Thyroid gland (tissue), 4 donors: ENCODE data around the gene CCL21. TPM values are rescaled to one million over a fixed set of nuclear protein-coding genes. Genes with fewer than 3 reads are reported as not detected.

Source experiments
- DNase-seq, 2 donors: peaks; one replicate each; pipeline ENCODE4 v3.0.0-alpha.2; 2019
- H3K27ac ChIP-seq, 3 donors: fragments of 200-600 bp; sonication (generic); 1 replicate in 2 of 3; 2 replicates in 1 of 3; pipeline ENCODE4 v1.5.1; 2016 to 2019; ENCODE audit warnings: mild to moderate bottlenecking in 1 of 3, moderate library complexity in 1 of 3
- H3K27me3 ChIP-seq: fragments of 200-600 bp; sonication (generic); one replicate; pipeline ENCODE4 v1.5.1; 2019
- H3K36me3 ChIP-seq, 2 donors: fragments of 200-600 bp; sonication (generic); one replicate each; pipeline ENCODE4 v1.5.1; 2016 to 2019
- H3K4me1 ChIP-seq, 2 donors: fragments of 200-600 bp; sonication (generic); one replicate each; pipeline ENCODE4 v1.5.1; 2017 to 2019
- H3K4me3 ChIP-seq, 3 donors: fragments of 200-600 bp; sonication (generic); replicated peaks in 1 of 3; 1 replicate in 2 of 3; 2 replicates in 1 of 3; pipeline ENCODE4 v1.5.1; 2016; ENCODE audit warnings: mild to moderate bottlenecking in 1 of 3
- H3K9me3 ChIP-seq: fragments of 200-600 bp; sonication (generic); one replicate; pipeline ENCODE4 v1.5.1; 2017
- POLR2A ChIP-seq, 2 donors: fragments of 450-650 bp; IDR thresholded peaks; one replicate each; pipeline ENCODE4 v1.6.1; 2017; ENCODE audit warnings: antibody characterized with exemption in 2 of 2, mild to moderate bottlenecking in 2 of 2, moderate library complexity in 1 of 2
- WGBS, 2 donors: methylation state at CpG; one replicate each; pipeline ENCODE4 v1.1.5; 2017; 5-methylcytosine and 5-hydroxymethylcytosine counted together
- intact Hi-C: fragments of 100-400 bp; cut with DNase I; formaldehyde crosslinking; loops from one replicate; pipeline ENCODE4 v1.15.1; 2023
- total RNA-seq, 4 donors: library from RNA; depleted of rRNA; stranded (reverse); fragments of >200 nt; gene quantifications; one replicate each; pipeline ENCODE4 v1.2.3, GENCODE V29; 2016
- TF ChIP-seq, protein P1 (sequence below), 6 experiments: fragments of 200-600 bp in 3 of 6; fragments of 450-650 bp in 3 of 6; sonication (generic) in 3 of 6; IDR thresholded peaks; one replicate each; pipeline ENCODE4 v1.5.1; 2016 to 2019; ENCODE audit warnings: antibody characterized with exemption in 6 of 6, mild to moderate bottlenecking in 2 of 6, inconsistent platforms in 1 of 6, moderate library complexity in 1 of 6

The CCL21 gene
- total RNA-seq, 4 donors from 2014 or later = 196 to 1,821 (median 617) TPM

DNA sequence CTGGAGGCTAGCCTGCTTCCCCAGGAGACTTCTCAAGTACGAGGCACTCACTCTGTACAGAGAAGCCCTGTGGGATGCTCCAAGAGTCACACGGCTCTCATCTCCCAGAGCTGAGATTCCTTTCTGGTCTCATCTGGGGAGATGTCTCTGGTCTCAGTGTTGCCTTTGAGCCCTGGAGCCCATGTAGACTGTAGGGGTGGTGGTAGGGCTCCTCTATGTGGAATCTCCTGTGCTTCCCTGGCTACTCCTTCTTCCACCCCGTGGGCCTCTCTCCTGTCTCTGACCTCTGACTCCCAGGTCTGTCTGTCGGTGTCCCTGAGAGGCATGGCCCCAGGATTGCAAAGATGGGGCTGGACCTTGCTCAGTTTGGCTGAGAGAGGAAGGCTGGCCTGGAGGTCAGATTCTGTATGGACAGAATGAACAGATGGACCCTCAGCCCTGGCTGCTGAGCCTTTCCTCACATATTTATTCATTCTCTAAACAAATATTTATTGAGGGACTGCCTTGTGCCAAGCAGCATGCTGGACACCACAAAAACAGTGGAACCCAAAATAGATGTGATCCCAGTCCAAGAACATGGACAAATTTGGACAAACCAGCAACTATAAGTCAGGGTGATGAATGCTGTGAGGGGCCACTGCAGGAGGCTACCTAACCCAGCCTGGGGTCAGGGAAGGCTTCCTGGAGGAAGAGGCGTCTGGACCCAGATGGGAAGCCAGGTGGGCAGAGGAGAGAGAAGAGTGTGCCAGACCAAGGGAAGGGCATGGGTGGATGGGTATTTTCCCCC lies 21.4 kb downstream of the CCL21 start:
- no peak for DNase-seq
- Histone ChIP-seq H3K4me3 (no peak overlapping the region), H3K4me1 (no peaks in the 10 kb centered on the region), H3K27ac (no peak overlapping the region), H3K27me3 (no peaks in the 10 kb centered on the region), H3K36me3 (no peaks in the 10 kb centered on the region), H3K9me3 (no peaks in the 10 kb centered on the region)
- TF ChIP-seq, protein P1, sequence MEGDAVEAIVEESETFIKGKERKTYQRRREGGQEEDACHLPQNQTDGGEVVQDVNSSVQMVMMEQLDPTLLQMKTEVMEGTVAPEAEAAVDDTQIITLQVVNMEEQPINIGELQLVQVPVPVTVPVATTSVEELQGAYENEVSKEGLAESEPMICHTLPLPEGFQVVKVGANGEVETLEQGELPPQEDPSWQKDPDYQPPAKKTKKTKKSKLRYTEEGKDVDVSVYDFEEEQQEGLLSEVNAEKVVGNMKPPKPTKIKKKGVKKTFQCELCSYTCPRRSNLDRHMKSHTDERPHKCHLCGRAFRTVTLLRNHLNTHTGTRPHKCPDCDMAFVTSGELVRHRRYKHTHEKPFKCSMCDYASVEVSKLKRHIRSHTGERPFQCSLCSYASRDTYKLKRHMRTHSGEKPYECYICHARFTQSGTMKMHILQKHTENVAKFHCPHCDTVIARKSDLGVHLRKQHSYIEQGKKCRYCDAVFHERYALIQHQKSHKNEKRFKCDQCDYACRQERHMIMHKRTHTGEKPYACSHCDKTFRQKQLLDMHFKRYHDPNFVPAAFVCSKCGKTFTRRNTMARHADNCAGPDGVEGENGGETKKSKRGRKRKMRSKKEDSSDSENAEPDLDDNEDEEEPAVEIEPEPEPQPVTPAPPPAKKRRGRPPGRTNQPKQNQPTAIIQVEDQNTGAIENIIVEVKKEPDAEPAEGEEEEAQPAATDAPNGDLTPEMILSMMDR (IDR thresholded peaks at IDR 0.05) = no peak
- no peak for TF ChIP-seq POLR2A (IDR thresholded peaks at IDR 0.05)
- intact Hi-C loops = no loop called here
- WGBS, 2 donors = 64 to 80% methylated on average over 5 of the region's 5 CpGs

DNA sequence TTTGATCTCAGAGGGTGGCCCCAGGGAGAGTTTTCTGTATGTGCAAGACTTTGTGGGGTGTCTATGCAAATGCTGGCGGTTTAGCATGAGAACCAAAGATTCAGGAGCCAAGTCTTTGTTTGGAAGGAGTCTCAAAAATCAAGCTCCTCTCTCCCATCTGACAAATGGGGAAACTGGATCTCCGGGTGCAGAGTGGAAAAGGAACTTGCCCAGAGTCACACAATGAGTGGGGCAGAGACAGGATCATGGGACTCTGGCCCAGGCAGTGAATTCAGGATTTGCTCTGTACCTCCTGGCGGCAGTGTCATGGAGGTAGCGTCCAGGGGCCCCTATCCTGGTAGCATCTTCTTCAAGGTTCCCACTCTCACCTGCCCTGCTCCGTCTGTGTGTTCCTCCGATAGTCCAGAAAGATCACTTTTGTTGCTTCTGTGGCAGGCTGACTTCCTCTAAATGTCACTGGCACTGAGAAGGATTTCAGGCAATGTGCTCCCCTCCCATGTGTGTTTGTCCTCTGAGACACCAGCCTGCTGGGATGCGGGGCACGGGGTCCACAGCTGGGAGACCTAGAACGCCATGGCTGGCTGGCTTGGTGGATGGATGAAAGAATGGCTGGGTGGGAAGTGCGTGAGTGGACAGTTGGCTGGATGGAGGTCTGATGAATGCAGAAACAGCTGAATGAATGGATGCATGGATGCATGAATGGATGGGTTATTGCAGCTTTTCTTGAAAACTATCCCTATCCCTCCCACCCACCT lies 22.5 kb downstream of the CCL21 start:
- intact Hi-C loops = no loop called here
- DNase-seq = no peak

DNA sequence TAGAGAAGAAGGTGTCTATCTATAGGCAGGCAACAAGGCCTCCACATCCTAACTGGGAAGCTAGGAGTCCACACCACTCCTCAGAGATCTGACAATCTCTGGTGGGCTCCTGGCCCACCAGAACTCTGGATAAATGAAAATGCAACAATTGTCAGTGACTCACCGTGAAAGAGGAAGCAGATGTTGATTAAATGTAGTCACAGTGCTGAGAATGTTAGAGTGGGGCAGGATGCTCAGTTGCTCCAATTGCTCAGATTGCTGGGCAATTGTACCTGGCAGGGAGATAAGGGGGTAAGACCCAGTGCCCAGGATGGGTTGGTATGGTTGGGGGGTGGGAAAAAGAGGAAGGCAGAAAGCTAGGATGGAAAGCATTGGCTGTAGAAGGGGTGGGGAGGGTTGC lies 23.2 kb downstream of the CCL21 start:
- no peak for TF ChIP-seq POLR2A (IDR thresholded peaks at IDR 0.05)
- TF ChIP-seq, protein P1 (IDR thresholded peaks at IDR 0.05) = no peak
- no peak overlapping the region for H3K27ac ChIP-seq
- no peaks in the 10 kb centered on the region for H3K9me3 ChIP-seq
- no peaks in the 10 kb centered on the region for H3K4me1 ChIP-seq
- intact Hi-C loops = no loop called here
- H3K27me3 ChIP-seq = no peaks in the 10 kb centered on the region
- H3K4me3 ChIP-seq = no peak overlapping the region
- no peak for DNase-seq
- no peaks in the 10 kb centered on the region for H3K36me3 ChIP-seq
- 68 to 81% methylated on average over 1 of the region's 1 CpG for WGBS, 2 donors

More for the DNA sequence above, 22.5 kb downstream of the CCL21 start:
- no peaks in the 10 kb centered on the region for H3K4me1 ChIP-seq
- TF ChIP-seq POLR2A (IDR thresholded peaks at IDR 0.05) = no peak
- TF ChIP-seq, protein P1 (IDR thresholded peaks at IDR 0.05) = no peak
- H3K4me3 ChIP-seq = no peak overlapping the region
- H3K27ac ChIP-seq = no peak overlapping the region
- H3K36me3 ChIP-seq = no peaks in the 10 kb centered on the region
- H3K27me3 ChIP-seq = no peaks in the 10 kb centered on the region
- 87 to 95% methylated on average over 10 of the region's 10 CpGs for whole genome bisulfite sequencing, 2 donors
- no peaks in the 10 kb centered on the region for H3K9me3 ChIP-seq

DNA sequence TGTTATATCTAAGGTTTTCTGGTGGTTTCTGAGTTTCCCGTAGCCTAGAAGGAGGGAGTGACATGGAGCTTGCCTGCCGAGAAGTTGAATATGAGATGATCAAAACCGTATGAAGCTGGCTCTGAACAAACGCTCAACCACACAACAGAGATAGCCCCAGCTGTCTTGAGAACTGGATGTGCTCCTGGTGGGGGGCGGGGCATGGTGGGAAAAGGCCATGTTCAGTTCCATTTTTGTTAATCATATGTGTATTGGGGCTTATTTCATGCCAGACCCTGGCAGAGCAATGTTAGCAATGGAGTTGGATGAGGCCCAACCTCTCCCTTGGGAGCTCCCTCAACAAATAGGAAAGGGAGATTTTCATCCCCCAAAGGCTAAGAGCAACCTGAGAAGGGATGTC lies 23.7 kb downstream of the CCL21 start:
- DNase-seq = peak; percentile 12 to 14
- TF ChIP-seq POLR2A (IDR thresholded peaks at IDR 0.05) = no peak
- TF ChIP-seq, protein P1 (IDR thresholded peaks at IDR 0.05) = no peak
- Histone ChIP-seq H3K36me3 (no peaks in the 10 kb centered on the region), H3K4me3 (no peak overlapping the region), H3K27ac (no peak overlapping the region), H3K4me1 (no peaks in the 10 kb centered on the region), H3K9me3 (no peaks in the 10 kb centered on the region), H3K27me3 (no peaks in the 10 kb centered on the region)
- intact Hi-C loops = no loop called here
- WGBS, 2 donors = 75 to 84% methylated on average over 5 of the region's 5 CpGs

DNA sequence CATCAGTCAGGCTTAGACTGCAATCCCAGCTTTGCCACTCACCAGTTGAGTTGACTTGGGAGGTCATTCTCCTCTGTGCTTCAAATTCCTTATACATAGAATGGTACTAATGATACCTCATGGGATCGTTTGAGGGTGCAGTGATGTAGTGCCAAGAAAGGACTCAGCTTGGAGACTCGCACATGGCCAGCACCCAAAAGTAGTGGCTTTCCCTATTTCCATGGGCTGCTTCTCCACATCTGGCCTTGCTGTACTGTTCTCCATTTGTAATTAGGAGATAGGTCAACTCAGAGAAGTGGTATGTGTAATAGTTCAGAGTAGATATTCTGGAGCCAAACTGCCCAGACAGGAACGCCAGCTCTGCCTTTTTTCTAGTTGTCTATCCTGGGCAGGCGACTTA lies 24.3 kb downstream of the CCL21 start:
- no peaks in the 10 kb centered on the region for H3K27me3 ChIP-seq
- DNase-seq = no peak
- H3K27ac ChIP-seq = no peak overlapping the region
- H3K36me3 ChIP-seq = no peaks in the 10 kb centered on the region
- no peaks in the 10 kb centered on the region for H3K9me3 ChIP-seq
- no peak for TF ChIP-seq POLR2A (IDR thresholded peaks at IDR 0.05)
- TF ChIP-seq, protein P1 (IDR thresholded peaks at IDR 0.05) = no peak
- H3K4me3 ChIP-seq = no peak overlapping the region
- 88% methylated on average over 4 of the region's 4 CpGs for WGBS, 2 donors
- intact Hi-C loops = no loop called here
- H3K4me1 ChIP-seq = no peaks in the 10 kb centered on the region
